ENCODE results near the gene GORAB. TPM values are rescaled to one million over a fixed set of nuclear protein-coding genes. Genes with fewer than 3 reads are reported as not detected.
A peak's percentile ranks its signal among the peaks of the same experiment; 100 is the strongest.

GORAB gene
- total and polyA plus RNA-seq, 2 of the 8 experiments (the other 6 are each of a cell fraction or from before 2014, with no cell fraction given), result 4.0 to 9.6 TPM

- TF ChIP-seq KDM5A (IDR thresholded peaks at IDR 0.05; ENCODE audit: low read length), result no peak
Observed at GRCh38 chr1:170547255-170547654, 15.3 kb downstream of the GORAB start (continued).

- Histone ChIP-seq H3K4me3 (ENCODE audit: extremely low read depth in 1 of 4, insufficient read depth in 2 of 4, low read depth in 3 of 4, low read length in 4 of 4) (no peak overlapping the region), H2BK12ac (ENCODE audit: low read depth, low read length) (no peak overlapping the region), H3K9me3 (ENCODE audit: insufficient read depth in 2 of 2, low read depth in 1 of 2, low read length in 1 of 2) (no peaks in the 10 kb centered on the region), H2BK5ac (ENCODE audit: low read depth, low read length) (no peak overlapping the region), H4K20me1 (replicated peaks in 1 of 2; ENCODE audit: control insufficient read depth in 1 of 2, insufficient read depth in 2 of 2, low read length in 2 of 2) (no peaks in the 10 kb centered on the region), H3K23me2 (ENCODE audit: low read depth, low read length) (no peaks in the 10 kb centered on the region), H2BK20ac (ENCODE audit: low read length) (no peak overlapping the region), H3K14ac (ENCODE audit: insufficient read length) (no peak overlapping the region), H3K4me1 (replicated peaks in 1 of 4; ENCODE audit: control insufficient read depth in 3 of 4, insufficient read depth in 4 of 4, low read length in 3 of 4) (no peaks in the 10 kb centered on the region), H2AK5ac (ENCODE audit: low read depth, low read length) (no peak overlapping the region), H3K9ac (replicated peaks in 1 of 4; ENCODE audit: extremely low read depth in 1 of 4, low read depth in 3 of 4, low read length in 3 of 4) (no peak overlapping the region), H2AFZ (ENCODE audit: low read length) (no peak overlapping the region), H3K4ac (replicated peaks; ENCODE audit: insufficient read length, low read depth, low read length) (no peak overlapping the region), H3K23ac (ENCODE audit: insufficient read length) (no peak overlapping the region), H4K91ac (replicated peaks; ENCODE audit: insufficient read length, low read length) (no peak overlapping the region), H3K36me3 (ENCODE audit: control insufficient read depth in 2 of 4, insufficient read depth in 4 of 4, low read length in 3 of 4) (peaks cover 4 to 83% (median 34%) of the 10 kb centered on the region in 4 experiments), H4K5ac (ENCODE audit: insufficient read length, low read depth, low read length) (no peak overlapping the region), H3K56ac (replicated peaks; ENCODE audit: insufficient read length, low read depth, low read length) (no peak overlapping the region), H3K79me2 (ENCODE audit: control insufficient read depth in 1 of 2, insufficient read depth in 2 of 2, low read length in 2 of 2) (no peaks in the 10 kb centered on the region), H2BK15ac (ENCODE audit: low read length) (no peak overlapping the region), H4K8ac (ENCODE audit: extremely low read depth, insufficient read depth, low read length) (no peak overlapping the region), H3K27me3 (replicated peaks in 1 of 4; ENCODE audit: control insufficient read depth in 3 of 4, extremely low read depth in 1 of 4, insufficient read depth in 3 of 4, low read length in 3 of 4) (no peaks in the 10 kb centered on the region), H3K79me1 (ENCODE audit: low read depth, low read length) (no peaks in the 10 kb centered on the region), H2BK120ac (replicated peaks; ENCODE audit: low read depth, low read length) (no peak overlapping the region), H3K18ac (ENCODE audit: extremely low read depth, low read length) (no peak overlapping the region), H3K4me2 (ENCODE audit: insufficient read depth in 1 of 2, low read depth in 2 of 2, low read length in 2 of 2) (no peak overlapping the region), H3K27ac (ENCODE audit: low read depth, low read length) (no peak overlapping the region)
- TF ChIP-seq MAX (IDR thresholded peaks at IDR 0.05) (no peak), SP1 (IDR thresholded peaks at IDR 0.05; ENCODE audit: low read depth, low read length) (no peak), CHD1 (IDR thresholded peaks at IDR 0.05; ENCODE audit: low read depth, low read length) (no peak), CREB1 (IDR thresholded peaks at IDR 0.05) (no peak), CEBPB (IDR thresholded peaks at IDR 0.05; ENCODE audit: low read depth, low read length) (peak; percentile 6; the same call in 1 of the 2 replicates), POLR2AphosphoS5 (IDR thresholded peaks at IDR 0.05; ENCODE audit: low read depth, low read length) (no peak), TAF7 (optimal IDR thresholded peaks at IDR 0.05; ENCODE audit: borderline replicate concordance, low read depth, low read length) (no peak), SRF (IDR thresholded peaks at IDR 0.05; ENCODE audit: low read depth, low read length) (no peak)
- POLR2A ChIA-PET (ENCODE audit: partially characterized antibody), result no interaction called here
- CTCF ChIA-PET (ENCODE audit: partially characterized antibody), result no interaction called here
- no peak for FAIRE-seq
- DNase-seq (ENCODE audit: low read depth in 1 of 2, low spot score in 2 of 2), result no peak
Observed at GRCh38 chr1:170548497-170548896, 16.5 kb downstream of the GORAB start.

All from H1 (cell line).